Measurements from ENCODE around the gene TRIM9.
"Not testable (repeated sequence)": the region's sequence is repeated elsewhere in the genome, so short reads cannot be mapped to it uniquely, and the experiment has no call there.

TRIM9 gene

GRCh38 chr14:50970886-50971781, 123.8 kb downstream of the TRIM9 start:
- FAIRE-seq = no peak

GRCh38 chr14:50967790-50968189, 127.1 kb downstream of the TRIM9 start:
- FAIRE-seq (no peak), DNase-seq (ENCODE audit: insufficient read length, low spot score) (no peak)

More at GRCh38 chr14:50970886-50971781, 123.8 kb downstream of the TRIM9 start:
- DNase-seq (ENCODE audit: insufficient read length, low spot score) = no peak

GRCh38 chr14:50967103-50967502, 127.8 kb downstream of the TRIM9 start:
- FAIRE-seq (no peak), DNase-seq (ENCODE audit: insufficient read length, low spot score) (no peak)

GRCh38 chr14:50964683-50965390, 130.1 kb downstream of the TRIM9 start:
- FAIRE-seq = no peak
- DNase-seq (ENCODE audit: insufficient read length, low spot score) = peak; percentile 58

- FAIRE-seq (no peak), DNase-seq (ENCODE audit: insufficient read length, low spot score) (no peak)
Observed at GRCh38 chr14:50963919-50964318, 131.0 kb downstream of the TRIM9 start.

- DNase-seq (ENCODE audit: insufficient read length, low spot score) (peak; percentile 45), FAIRE-seq (no peak)
Observed at GRCh38 chr14:50961605-50962221, 133.2 kb downstream of the TRIM9 start.

GRCh38 chr14:50957296-50957695, 137.6 kb downstream of the TRIM9 start:
- DNase-seq (ENCODE audit: insufficient read length, low spot score) (peak; percentile 31), FAIRE-seq (no peak)

GRCh38 chr14:50956421-50956820, 138.5 kb downstream of the TRIM9 start:
- FAIRE-seq; DNase-seq (ENCODE audit: insufficient read length, low spot score): not testable (repeated sequence)

GRCh38 chr14:50955373-50956043, 139.4 kb downstream of the TRIM9 start:
- DNase-seq (ENCODE audit: insufficient read length, low spot score) (peak; percentile 87), FAIRE-seq (peak; percentile 67)

- FAIRE-seq (no peak), DNase-seq (ENCODE audit: insufficient read length, low spot score) (peak; percentile 46)
Observed at GRCh38 chr14:50954811-50955372, 140.0 kb downstream of the TRIM9 start.

GRCh38 chr14:50953502-50953901, 141.4 kb downstream of the TRIM9 start:
- no peak for FAIRE-seq
- DNase-seq (ENCODE audit: insufficient read length, low spot score) = no peak

GRCh38 chr14:50951032-50951431, 143.9 kb downstream of the TRIM9 start:
- no peak for DNase-seq (ENCODE audit: insufficient read length, low spot score)
- no peak for FAIRE-seq

- FAIRE-seq (no peak), DNase-seq (ENCODE audit: insufficient read length, low spot score) (no peak)
Observed at GRCh38 chr14:50948205-50948604, 146.7 kb downstream of the TRIM9 start.

GRCh38 chr14:50947446-50947845, 147.5 kb downstream of the TRIM9 start:
- DNase-seq (ENCODE audit: insufficient read length, low spot score) (no peak), FAIRE-seq (no peak)

- FAIRE-seq (no peak), DNase-seq (ENCODE audit: insufficient read length, low spot score) (no peak)
Observed at GRCh38 chr14:50946234-50946935, 148.5 kb downstream of the TRIM9 start.

- FAIRE-seq = no peak
- peak; percentile 51 for DNase-seq (ENCODE audit: insufficient read length, low spot score)
Observed at GRCh38 chr14:50944647-50945413, 150.1 kb downstream of the TRIM9 start.

- DNase-seq (ENCODE audit: insufficient read length, low spot score) (peak; percentile 60), FAIRE-seq (peak; percentile 75)
Observed at GRCh38 chr14:50943943-50944646, 150.8 kb downstream of the TRIM9 start, which contains the start of gene PYGL. TSS of gene PYGL (minus strand) at chr14:50944483. CDS start at chr14:50944403, 80 bp downstream.

GRCh38 chr14:50943261-50943942, 151.5 kb downstream of the TRIM9 start:
- FAIRE-seq = no peak

More at GRCh38 chr14:50943261-50943942, 151.5 kb downstream of the TRIM9 start:
- DNase-seq (ENCODE audit: insufficient read length, low spot score) = peak; percentile 66
